NB4 (cell line): ENCODE measurements around the gene C9orf43.

Experiments
- DNase-seq: peaks from one replicate; pipeline ENCODE4 v3.0.0; 2010; ENCODE audit warnings: low read depth
- H3K4me3 ChIP-seq: one replicate; pipeline ENCODE4 v1.5.1; 2011; ENCODE audit warnings: mild to moderate bottlenecking, low read depth, low read length, moderate library complexity
- MYC ChIP-seq: IDR thresholded peaks from 2 replicates; pipeline ENCODE4 v1.6.1; 2011; ENCODE audit warnings: low read depth, low read length
- POLR2A ChIP-seq: IDR thresholded peaks from 2 replicates; pipeline ENCODE4 v1.6.1; 2011; ENCODE audit warnings: mild to moderate bottlenecking; ENCODE audit not compliant: insufficient read length; ENCODE audit errors: extremely low read depth
- TF ChIP-seq, protein P1 (sequence below): IDR thresholded peaks from 2 replicates; pipeline ENCODE4 v1.6.1; 2011; ENCODE audit warnings: low read depth, low read length
- TF ChIP-seq, protein P2 (sequence below): IDR thresholded peaks from one replicate; pipeline ENCODE4 v1.5.1; 2012; ENCODE audit warnings: low read depth, low read length

C9orf43 gene

DNA sequence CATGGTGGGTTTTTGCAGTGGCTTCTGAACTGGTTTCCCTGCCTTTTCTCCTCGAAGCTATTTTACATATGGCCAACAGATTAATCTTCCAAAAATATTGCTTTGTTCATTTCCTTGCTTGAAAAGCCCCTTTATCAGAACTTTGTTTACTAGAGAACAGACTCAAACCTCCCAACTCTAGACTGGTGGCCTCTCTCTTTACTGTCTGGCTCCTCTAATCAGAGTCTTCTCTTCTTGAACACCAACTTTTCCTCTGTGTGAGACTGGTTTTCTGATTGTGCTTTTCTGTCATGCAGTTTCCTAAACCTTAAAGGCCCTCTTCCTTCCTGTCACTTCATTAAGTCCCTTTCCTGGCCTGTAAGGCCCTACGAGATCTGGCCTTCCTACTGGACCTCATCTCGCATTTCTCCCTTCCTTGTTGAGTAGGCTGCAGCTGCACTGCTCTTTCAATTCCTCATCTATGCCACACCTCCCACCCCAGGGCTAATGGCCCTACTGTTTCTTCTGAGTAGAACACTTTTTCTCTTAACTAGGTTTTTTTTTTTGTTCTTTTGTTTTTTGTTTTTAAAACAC is 5.7 kb downstream of the C9orf43 start:
- no peak overlapping the region for H3K4me3 ChIP-seq
- TF ChIP-seq, protein P1, sequence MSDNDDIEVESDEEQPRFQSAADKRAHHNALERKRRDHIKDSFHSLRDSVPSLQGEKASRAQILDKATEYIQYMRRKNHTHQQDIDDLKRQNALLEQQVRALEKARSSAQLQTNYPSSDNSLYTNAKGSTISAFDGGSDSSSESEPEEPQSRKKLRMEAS, result no peak
- no peak for TF ChIP-seq POLR2A
- no peak for TF ChIP-seq MYC
- TF ChIP-seq, protein P2, sequence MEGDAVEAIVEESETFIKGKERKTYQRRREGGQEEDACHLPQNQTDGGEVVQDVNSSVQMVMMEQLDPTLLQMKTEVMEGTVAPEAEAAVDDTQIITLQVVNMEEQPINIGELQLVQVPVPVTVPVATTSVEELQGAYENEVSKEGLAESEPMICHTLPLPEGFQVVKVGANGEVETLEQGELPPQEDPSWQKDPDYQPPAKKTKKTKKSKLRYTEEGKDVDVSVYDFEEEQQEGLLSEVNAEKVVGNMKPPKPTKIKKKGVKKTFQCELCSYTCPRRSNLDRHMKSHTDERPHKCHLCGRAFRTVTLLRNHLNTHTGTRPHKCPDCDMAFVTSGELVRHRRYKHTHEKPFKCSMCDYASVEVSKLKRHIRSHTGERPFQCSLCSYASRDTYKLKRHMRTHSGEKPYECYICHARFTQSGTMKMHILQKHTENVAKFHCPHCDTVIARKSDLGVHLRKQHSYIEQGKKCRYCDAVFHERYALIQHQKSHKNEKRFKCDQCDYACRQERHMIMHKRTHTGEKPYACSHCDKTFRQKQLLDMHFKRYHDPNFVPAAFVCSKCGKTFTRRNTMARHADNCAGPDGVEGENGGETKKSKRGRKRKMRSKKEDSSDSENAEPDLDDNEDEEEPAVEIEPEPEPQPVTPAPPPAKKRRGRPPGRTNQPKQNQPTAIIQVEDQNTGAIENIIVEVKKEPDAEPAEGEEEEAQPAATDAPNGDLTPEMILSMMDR, result no peak
- DNase-seq, result peak; percentile 31

DNA sequence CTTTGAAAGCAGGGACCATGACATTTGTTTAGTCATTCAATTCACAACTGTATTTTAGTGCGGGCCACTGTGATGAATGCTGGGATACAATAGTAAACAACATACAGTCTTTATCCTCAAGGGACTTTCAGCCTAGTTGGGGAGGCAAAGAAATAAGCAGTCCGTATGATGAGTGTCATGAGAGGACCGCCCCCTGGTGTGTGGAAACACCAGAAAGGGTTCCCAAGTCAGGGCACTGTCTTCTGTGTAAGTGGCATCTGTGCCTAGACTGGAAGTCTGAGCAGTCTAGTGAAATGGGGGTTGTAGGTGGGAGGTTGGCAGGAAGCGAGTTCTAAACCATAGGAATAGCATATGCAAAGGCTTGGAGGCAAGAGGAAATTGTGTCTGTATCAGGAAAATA is 6.8 kb downstream of the C9orf43 start:
- DNase-seq, result peak; percentile 69
- H3K4me3 ChIP-seq, result no peak overlapping the region
- TF ChIP-seq MYC, result no peak
- no peak for TF ChIP-seq POLR2A
- TF ChIP-seq, protein P2, result peak; percentile 6
- TF ChIP-seq, protein P1, result no peak

DNA sequence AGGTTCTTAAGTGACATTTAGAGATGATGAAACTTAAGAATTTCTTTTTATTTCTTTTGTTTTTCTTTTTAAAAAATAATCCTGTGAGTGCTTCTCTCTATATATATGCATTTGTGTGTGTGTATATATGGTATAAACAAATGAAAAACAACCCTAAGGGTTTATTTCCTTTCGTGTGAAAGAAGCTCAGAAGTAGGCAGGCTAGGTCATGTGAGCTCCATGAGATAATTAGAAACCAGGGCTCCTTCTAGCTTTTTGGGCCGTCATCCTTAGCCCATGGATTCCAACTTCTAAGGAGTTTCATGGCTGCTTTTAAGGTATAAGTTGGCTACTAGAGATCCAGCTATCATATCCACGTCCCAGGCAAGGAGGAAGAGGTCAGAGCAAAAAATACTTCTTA is 11.2 kb downstream of the C9orf43 start:
- no peak for TF ChIP-seq MYC
- TF ChIP-seq, protein P2, result no peak
- TF ChIP-seq POLR2A, result no peak
- TF ChIP-seq, protein P1, result no peak
- no peak for DNase-seq

DNA sequence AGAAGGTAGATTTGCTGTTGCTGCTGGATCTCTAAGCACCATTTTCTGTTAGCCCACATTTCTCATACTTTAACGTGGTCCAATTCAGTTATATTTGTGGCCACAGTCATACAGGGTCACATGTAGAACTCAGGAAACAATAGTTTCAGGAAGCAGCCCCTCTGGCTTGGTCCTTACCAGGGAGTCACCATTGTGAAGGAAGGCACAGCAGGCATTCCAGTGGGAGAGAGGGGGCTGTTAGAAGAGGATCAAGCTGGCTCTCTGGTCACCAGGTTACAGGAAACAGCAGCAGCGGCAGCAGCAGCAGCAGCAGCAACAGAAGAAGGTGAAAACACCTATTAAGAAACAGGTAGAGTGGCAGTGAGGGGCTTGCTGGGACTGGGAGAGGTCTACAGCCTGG is 14.5 kb downstream of the C9orf43 start:
- DNase-seq, result no peak

More for the DNA sequence above, 11.2 kb downstream of the C9orf43 start:
- no peak overlapping the region for H3K4me3 ChIP-seq

DNA sequence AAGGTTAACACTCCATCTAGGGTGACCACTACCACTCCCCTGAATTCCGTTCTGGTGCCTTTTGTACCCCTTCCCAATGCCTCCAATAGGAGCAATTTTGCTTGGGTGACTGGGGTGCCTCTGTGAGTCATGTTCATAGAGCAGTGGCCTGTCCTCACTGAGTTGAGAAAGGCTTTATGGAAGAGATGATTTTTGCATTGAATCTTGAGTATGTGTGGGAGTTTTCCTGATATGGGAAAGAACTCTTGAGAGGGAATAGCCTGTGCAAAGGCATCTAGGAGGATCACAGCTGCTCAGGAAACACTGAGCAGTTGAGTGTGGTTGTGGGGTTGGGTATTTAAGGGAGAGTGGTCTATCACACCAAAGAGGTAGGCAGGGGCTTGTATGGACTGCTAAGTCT is 16.2 kb downstream of the C9orf43 start:
- TF ChIP-seq, protein P2, result no peak
- TF ChIP-seq, protein P1, result no peak
- TF ChIP-seq MYC (no peak), POLR2A (no peak)
- no peak for DNase-seq
- H3K4me3 ChIP-seq, result no peak overlapping the region

More for the DNA sequence above, 14.5 kb downstream of the C9orf43 start:
- TF ChIP-seq, protein P1, result no peak
- TF ChIP-seq, protein P2, result no peak
- TF ChIP-seq MYC (no peak), POLR2A (no peak)
- no peak overlapping the region for H3K4me3 ChIP-seq

DNA sequence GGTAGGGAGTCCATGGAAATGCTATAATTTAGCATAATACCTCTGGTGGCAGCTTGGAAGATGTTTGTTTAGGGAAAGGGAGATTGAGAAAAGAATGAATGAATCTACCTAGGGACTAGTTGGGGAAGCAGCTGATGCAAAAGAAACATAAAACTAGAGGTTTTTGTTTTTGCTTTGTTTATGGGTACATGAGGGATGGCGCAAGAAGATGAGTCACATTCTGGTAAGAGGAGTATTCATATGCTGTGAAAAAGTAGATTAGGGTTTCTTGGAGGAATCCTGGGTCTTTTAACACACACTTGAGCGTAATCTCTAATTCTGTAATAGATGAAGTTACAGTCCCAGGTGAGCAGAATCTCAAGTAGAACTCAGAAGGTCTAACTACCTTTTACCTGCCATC is 17.1 kb downstream of the C9orf43 start:
- peak; percentile 70 for DNase-seq
- H3K4me3 ChIP-seq, result no peak overlapping the region
- TF ChIP-seq POLR2A (no peak), MYC (no peak)
- TF ChIP-seq, protein P1, result no peak
- TF ChIP-seq, protein P2, result no peak
